Ectodermal cell (in vitro differentiated cells): ENCODE results near the gene SPOCK2.

Experiments used
- H3K27ac ChIP-seq: 2 replicates; pipeline ENCODE4 v1.7.0; 2013; ENCODE audit warnings: mild to moderate bottlenecking, low read depth, low read length; ENCODE audit not compliant: insufficient read depth, poor library complexity, severe bottlenecking
- H3K27me3 ChIP-seq: 2 replicates; pipeline ENCODE4 v1.7.0; 2013; ENCODE audit warnings: mild to moderate bottlenecking, low read length; ENCODE audit not compliant: insufficient read depth, control insufficient read depth, poor library complexity, severe bottlenecking
- H3K36me3 ChIP-seq: one replicate; pipeline ENCODE4 v1.7.0; 2013; ENCODE audit warnings: low read length; ENCODE audit not compliant: control insufficient read depth, insufficient read depth
- H3K4me1 ChIP-seq: one replicate; pipeline ENCODE4 v1.7.0; 2013; ENCODE audit warnings: low read length; ENCODE audit not compliant: control insufficient read depth, insufficient read depth
- H3K4me3 ChIP-seq: 2 replicates; pipeline ENCODE4 v1.7.0; 2013; ENCODE audit warnings: low read depth, low read length, control low read depth; ENCODE audit not compliant: insufficient read depth
- H3K9me3 ChIP-seq: 2 replicates; pipeline ENCODE4 v1.7.0; 2013; ENCODE audit warnings: mild to moderate bottlenecking, low read length, moderate library complexity; ENCODE audit not compliant: control insufficient read depth
- WGBS, 2 experiments: methylation state at CpG; one replicate each; pipeline ENCODE4 v1.1.7; 2013; ENCODE audit warnings: missing lambda C conversion rate in 2 of 2; 5-methylcytosine and 5-hydroxymethylcytosine counted together

SPOCK2 gene

GRCh38 chr10:72053690-72054089, 34.7 kb downstream of the SPOCK2 start:
- no peaks in the 10 kb centered on the region for H3K36me3 ChIP-seq
- no peaks in the 10 kb centered on the region for H3K9me3 ChIP-seq
- no peaks in the 10 kb centered on the region for H3K27me3 ChIP-seq
- WGBS, 2 experiments: 94 to 95% methylated on average over 7 of the region's 7 CpGs
- no peak overlapping the region for H3K4me3 ChIP-seq
- no peak overlapping the region for H3K27ac ChIP-seq
- no peaks in the 10 kb centered on the region for H3K4me1 ChIP-seq

DNA sequence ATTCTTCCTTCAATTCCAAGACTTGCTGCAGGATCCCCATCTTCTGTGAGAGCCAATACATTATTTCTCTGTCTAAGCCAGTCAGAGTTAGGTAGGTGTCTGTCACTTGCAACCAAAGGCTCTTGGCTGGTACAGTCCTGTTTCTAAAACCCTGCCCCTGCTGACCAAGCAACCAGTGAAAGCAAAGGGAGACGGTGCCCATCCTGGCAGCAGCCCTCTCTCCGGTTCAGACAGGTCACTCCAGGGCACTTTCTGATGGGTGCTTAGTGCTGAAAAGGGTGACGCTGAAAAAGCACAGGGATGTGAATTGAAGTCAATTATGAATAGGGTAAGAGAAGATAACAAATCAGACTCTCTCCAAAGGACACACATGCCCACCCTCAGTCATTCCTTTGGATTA, 37.5 kb downstream of the SPOCK2 start:
- H3K27me3 ChIP-seq: no peaks in the 10 kb centered on the region
- no peaks in the 10 kb centered on the region for H3K9me3 ChIP-seq
- H3K4me3 ChIP-seq: no peak overlapping the region
- no peaks in the 10 kb centered on the region for H3K4me1 ChIP-seq
- no peak overlapping the region for H3K27ac ChIP-seq
- 64 to 65% methylated on average over 3 of the region's 3 CpGs for WGBS, 2 experiments
- H3K36me3 ChIP-seq: no peaks in the 10 kb centered on the region

DNA sequence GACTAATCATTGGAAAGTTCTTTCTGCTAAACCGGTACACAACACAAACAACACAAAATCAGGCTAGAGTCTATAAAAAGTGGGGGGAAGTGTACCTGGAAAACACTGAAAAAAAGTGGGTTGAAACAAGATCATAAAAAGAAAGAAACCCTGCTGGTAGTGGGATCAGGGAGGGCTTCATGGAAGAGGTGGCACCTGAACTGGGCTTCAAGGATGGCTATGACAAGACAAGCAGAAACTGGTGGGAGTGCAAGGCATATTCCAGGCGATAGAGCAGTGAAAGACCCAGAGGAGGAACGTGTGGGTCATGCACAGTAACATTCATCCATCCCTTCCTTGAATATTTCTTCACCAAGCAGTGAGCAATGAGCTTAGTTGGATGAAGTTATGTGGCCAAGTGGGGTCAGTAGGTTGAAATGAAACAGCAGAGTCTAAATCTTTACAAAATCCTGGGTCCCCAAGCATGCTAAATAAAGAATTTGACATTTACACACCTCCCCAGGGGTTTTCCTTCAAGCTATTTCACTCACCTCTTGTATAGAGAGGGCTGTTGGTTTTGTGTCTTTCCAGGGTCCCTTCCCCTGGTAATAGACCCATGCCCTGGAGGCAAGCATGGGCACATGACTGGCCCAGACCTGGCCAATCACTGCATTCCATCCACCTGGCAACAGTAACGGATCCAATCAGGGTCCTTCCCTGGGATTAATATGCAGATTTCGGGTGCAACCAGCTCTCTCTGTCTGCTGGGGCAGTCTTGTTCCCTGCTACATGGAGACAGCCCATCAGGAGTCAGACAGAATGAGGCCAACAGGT, 38.2 kb downstream of the SPOCK2 start:
- H3K4me1 ChIP-seq: no peaks in the 10 kb centered on the region
- 87 to 88% methylated on average over 4 to 5 of the region's 5 CpGs for WGBS, 2 experiments
- no peaks in the 10 kb centered on the region for H3K36me3 ChIP-seq
- no peak overlapping the region for H3K4me3 ChIP-seq
- H3K27ac ChIP-seq: no peak overlapping the region
- H3K9me3 ChIP-seq: no peaks in the 10 kb centered on the region
- no peaks in the 10 kb centered on the region for H3K27me3 ChIP-seq

DNA sequence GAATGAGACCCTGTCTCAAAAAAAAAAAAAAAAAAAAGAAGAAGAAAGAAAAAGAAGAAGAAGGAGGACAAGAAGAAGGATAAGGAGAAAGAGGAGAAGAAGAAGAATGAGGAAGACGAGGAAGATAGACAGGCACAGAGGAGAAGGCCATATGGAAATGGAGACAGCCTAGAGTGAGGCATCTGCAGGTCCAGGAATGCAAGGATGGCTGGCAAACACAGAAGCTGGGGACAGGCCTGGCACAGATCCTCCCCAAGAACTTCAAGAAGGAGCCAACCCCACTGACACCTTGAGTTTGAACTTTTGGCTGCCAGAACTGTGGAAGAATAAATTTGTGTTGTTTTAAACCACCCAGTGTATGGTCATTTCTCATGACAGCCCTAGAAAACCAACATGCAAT, 38.9 kb downstream of the SPOCK2 start:
- H3K4me1 ChIP-seq: no peaks in the 10 kb centered on the region
- H3K4me3 ChIP-seq: no peak overlapping the region
- no peaks in the 10 kb centered on the region for H3K36me3 ChIP-seq
- H3K9me3 ChIP-seq: no peaks in the 10 kb centered on the region
- H3K27ac ChIP-seq: no peak overlapping the region
- WGBS, 2 experiments: 86 to 88% methylated on average over 1 of the region's 1 CpG
- H3K27me3 ChIP-seq: no peaks in the 10 kb centered on the region

DNA sequence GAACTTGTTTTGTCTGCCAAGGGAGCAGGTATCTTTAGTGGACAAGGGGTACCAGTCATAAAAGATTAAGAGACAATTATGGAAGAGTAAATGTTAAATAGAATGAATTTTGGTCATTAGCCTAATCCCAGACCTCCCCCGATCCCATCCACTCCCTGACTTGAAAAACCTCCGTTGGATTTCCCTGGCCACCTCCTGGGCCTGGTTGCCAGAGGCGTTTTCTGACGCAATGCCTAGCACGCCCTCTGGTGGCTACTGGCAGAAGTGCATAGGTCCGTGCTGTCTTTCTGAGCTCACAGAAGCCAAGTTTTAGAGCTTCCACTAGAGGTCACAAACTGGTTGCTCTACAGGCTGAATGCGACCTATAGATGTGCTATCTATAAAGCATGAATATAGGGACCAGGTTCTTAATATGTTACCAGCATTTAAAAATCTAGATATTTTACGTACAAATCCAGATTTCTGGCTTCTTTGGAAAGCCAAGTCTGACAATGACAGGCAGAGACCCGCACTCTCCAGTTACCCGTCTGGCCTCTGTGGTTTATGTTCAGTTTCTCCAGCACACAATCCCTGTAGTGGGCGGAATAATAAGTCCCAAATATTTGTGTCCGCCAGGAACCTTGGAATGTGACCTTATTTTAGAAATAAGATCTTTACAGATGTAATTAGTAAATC, 39.8 kb downstream of the SPOCK2 start:
- Histone ChIP-seq H3K4me1 (no peaks in the 10 kb centered on the region), H3K27me3 (no peaks in the 10 kb centered on the region), H3K36me3 (no peaks in the 10 kb centered on the region), H3K27ac (no peak overlapping the region), H3K9me3 (no peaks in the 10 kb centered on the region), H3K4me3 (no peak overlapping the region)
- 31 to 33% methylated on average over 12 of the region's 12 CpGs for WGBS, 2 experiments

DNA sequence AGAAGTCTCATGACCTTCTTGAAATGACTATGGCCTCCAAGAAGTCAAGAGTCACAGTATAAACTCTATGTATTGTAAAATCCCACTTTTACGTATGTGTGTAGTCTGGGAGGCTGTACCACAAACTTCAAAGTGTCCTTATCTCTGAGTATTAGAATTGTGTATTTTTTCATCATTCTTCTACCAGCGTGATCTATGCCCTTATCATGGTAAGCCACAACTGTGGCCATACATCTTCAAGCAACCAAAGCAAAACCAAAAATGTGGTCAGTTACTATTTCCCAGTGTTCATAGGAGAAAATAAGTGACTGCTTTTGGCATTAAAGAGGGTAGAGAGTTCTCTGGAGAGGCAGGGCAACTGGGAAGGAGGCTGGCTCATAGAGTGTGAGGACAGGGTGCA, 42.8 kb downstream of the SPOCK2 start:
- H3K9me3 ChIP-seq: no peaks in the 10 kb centered on the region
- H3K4me3 ChIP-seq: no peak overlapping the region
- WGBS, 2 experiments: 100% methylated on average over 1 to 2 of the region's 2 CpGs
- H3K27me3 ChIP-seq: no peaks in the 10 kb centered on the region
- H3K36me3 ChIP-seq: no peaks in the 10 kb centered on the region
- no peak overlapping the region for H3K27ac ChIP-seq
- H3K4me1 ChIP-seq: no peaks in the 10 kb centered on the region

DNA sequence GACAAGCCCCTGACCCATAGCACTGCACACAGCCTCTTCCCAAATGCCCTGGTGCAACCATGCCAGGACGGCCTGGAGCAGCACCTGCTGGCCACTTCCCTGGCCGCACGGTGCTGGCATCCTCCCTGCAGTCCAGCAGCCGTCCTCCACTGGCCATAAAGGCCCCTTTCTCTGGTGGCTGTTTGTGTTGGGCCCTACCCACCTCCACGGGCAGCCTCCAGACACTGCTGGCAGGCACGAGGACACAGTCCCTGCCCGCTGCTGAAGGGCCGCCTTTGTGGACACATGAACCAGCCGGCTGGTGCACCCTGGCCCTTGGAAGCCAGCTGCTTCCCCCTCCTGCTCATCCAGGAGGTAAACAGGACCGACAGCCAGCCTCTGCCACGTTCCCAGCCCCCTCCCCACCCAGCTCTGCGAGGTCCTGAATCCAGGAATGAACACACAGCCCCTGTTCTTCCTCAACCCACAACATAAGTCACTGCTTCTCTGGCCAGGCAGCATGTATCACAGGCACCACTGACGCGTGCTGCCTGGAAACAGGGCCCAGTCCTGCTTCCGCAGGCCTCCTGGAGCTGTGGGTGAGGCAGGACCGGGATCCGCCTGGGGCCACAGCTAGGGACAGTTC, 43.8 kb downstream of the SPOCK2 start:
- Histone ChIP-seq H3K27me3 (no peaks in the 10 kb centered on the region), H3K36me3 (no peaks in the 10 kb centered on the region), H3K27ac (no peak overlapping the region), H3K4me3 (no peak overlapping the region), H3K4me1 (peaks cover under 1% of the 10 kb centered on the region), H3K9me3 (no peaks in the 10 kb centered on the region)
- WGBS, 2 experiments: 80 to 82% methylated on average over 17 of the region's 17 CpGs

- no peaks in the 10 kb centered on the region for H3K9me3 ChIP-seq
- no peaks in the 10 kb centered on the region for H3K27me3 ChIP-seq
- H3K4me3 ChIP-seq: no peak overlapping the region
- no peaks in the 10 kb centered on the region for H3K36me3 ChIP-seq
- H3K4me1 ChIP-seq: peaks cover 11% of the 10 kb centered on the region
- H3K27ac ChIP-seq: no peak overlapping the region
- 91 to 92% methylated on average over 10 of the region's 10 CpGs for WGBS, 2 experiments
Measured at GRCh38 chr10:72043016-72043834, 45.1 kb downstream of the SPOCK2 start.

DNA sequence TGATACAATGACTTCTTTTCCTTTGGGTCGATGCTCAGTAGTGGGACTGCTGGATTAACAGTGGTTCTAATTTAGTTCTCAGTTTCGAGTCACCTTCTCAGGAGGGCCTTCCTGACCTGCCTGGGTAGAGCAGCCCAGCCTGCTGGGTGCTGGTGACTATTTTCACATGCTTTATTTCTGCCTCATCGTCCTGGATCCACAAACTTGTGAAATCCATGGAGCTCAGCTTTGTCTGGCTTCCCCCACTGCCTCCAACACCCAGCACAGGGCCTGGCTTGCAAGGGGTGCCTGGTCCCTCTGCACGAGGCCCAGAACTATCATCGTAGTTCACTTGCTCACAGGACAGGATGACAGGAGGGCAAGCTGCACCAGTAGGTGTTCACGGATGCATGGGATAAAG, 46.9 kb downstream of the SPOCK2 start:
- Histone ChIP-seq H3K4me3 (no peak overlapping the region), H3K27me3 (no peaks in the 10 kb centered on the region), H3K4me1 (peaks cover 15% of the 10 kb centered on the region), H3K36me3 (no peaks in the 10 kb centered on the region), H3K9me3 (no peaks in the 10 kb centered on the region), H3K27ac (no peak overlapping the region)
- WGBS, 2 experiments: 86 to 89% methylated on average over 6 of the region's 6 CpGs

GRCh38 chr10:72039377-72039776, 49.0 kb downstream of the SPOCK2 start:
- Histone ChIP-seq H3K4me3 (no peak overlapping the region), H3K27ac (no peak overlapping the region), H3K4me1 (peaks cover 18% of the 10 kb centered on the region), H3K27me3 (no peaks in the 10 kb centered on the region), H3K36me3 (no peaks in the 10 kb centered on the region), H3K9me3 (no peaks in the 10 kb centered on the region)
- WGBS, 2 experiments: 66 to 67% methylated on average over 9 of the region's 9 CpGs
